PFSK-1 (cell line): ENCODE results near the gene CTNNBL1.

ENCODE experiments used
- SIN3A ChIP-seq: IDR thresholded peaks from 2 replicates; pipeline ENCODE4 v1.6.1; 2012; ENCODE audit warnings: mild to moderate bottlenecking, low read length, moderate library complexity, borderline replicate concordance; ENCODE audit not compliant: insufficient read depth
- TAF1 ChIP-seq: IDR thresholded peaks from 2 replicates; pipeline ENCODE4 v1.6.1; 2012; ENCODE audit warnings: low read length, control low read depth, borderline replicate concordance; ENCODE audit not compliant: insufficient read depth

DNA sequence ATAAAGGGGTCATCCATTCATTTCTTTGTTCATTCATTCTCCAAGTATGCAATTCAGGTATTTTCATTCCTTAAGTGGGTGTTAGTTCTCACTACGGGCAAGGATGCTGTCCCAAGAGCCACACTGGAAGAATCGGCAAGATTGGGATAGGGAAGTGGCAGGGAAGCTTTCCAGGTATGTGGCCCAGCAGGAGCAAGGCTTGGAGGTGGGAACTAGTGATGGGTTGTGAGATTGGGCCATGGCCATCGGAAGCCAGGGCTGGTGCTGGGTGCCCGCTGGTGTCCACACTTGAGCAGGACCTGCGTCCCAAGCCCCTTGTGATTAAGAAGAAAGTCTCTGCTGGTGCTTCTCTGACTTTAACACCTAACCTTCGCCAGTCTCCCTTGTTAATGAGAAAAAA, 224.2 kb downstream of the CTNNBL1 start:
- TF ChIP-seq TAF1 = no peak
- TF ChIP-seq SIN3A = no peak
